Measurements from ENCODE around the gene ZNF414.

The ZNF414 gene

DNA sequence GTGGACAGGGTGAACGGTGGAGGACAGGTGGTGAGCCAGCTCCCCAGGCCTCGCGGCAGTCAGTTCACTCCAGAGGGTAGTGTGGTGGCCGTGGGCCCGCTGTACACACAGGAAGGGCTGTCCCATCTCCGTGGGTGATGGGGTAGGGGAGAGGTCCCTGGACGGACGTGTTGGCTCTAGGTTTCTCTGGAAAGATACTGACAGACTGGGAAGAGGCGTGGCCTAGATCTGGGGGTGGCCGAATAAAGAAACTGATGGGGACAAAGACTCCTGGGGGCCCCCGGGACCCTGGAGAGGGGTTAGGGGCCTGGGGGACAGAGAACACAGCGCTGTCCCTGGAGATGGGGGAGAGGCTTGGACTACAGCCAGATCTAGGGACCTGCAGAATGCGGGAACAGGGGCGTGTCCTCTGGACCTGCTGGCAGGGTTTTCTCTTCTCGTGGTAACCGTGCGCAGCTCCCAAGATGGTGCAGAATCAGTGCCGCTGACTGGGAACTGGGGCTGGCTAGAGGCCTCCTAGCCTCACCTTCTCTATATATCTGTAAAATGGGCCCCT is 7.5 kb downstream of the ZNF414 start:
- peak overlapping the region; percentile 87 for H2AFZ ChIP-seq (ENCODE audit: low read length)
- H3K27me3 ChIP-seq (replicated peaks; ENCODE audit: insufficient read depth, low read length): peaks cover 16% of the 10 kb centered on the region
- peak overlapping the region; percentile 97 for H3K4me2 ChIP-seq (ENCODE audit: low read depth, low read length)
- H3K79me2 ChIP-seq (ENCODE audit: low read length): no peaks in the 10 kb centered on the region
- no peak for DNase-seq
- H3K9me2 ChIP-seq (replicated peaks; ENCODE audit: insufficient read depth, low read length): no peaks in the 10 kb centered on the region
- no peak for TF ChIP-seq EZH2phosphoT487 (IDR thresholded peaks at IDR 0.05; ENCODE audit: low read length)
- TF ChIP-seq, protein P1, sequence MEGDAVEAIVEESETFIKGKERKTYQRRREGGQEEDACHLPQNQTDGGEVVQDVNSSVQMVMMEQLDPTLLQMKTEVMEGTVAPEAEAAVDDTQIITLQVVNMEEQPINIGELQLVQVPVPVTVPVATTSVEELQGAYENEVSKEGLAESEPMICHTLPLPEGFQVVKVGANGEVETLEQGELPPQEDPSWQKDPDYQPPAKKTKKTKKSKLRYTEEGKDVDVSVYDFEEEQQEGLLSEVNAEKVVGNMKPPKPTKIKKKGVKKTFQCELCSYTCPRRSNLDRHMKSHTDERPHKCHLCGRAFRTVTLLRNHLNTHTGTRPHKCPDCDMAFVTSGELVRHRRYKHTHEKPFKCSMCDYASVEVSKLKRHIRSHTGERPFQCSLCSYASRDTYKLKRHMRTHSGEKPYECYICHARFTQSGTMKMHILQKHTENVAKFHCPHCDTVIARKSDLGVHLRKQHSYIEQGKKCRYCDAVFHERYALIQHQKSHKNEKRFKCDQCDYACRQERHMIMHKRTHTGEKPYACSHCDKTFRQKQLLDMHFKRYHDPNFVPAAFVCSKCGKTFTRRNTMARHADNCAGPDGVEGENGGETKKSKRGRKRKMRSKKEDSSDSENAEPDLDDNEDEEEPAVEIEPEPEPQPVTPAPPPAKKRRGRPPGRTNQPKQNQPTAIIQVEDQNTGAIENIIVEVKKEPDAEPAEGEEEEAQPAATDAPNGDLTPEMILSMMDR (IDR thresholded peaks at IDR 0.05; ENCODE audit: low read length): peak; percentile 14; the same call in 1 of the 2 replicates
- H3K36me3 ChIP-seq (replicated peaks; ENCODE audit: insufficient read depth, low read length): no peaks in the 10 kb centered on the region
- no peaks in the 10 kb centered on the region for H3K4me1 ChIP-seq (ENCODE audit: low read length)
- H3K27ac ChIP-seq (ENCODE audit: low read length): no peak overlapping the region
- H4K20me1 ChIP-seq (ENCODE audit: insufficient read depth, low read length): no peaks in the 10 kb centered on the region
- no peaks in the 10 kb centered on the region for H3F3A ChIP-seq (ENCODE audit: insufficient read depth, low read length)
- peak overlapping the region; percentile 33; the same call in 1 of the 2 replicates for H3K9ac ChIP-seq (ENCODE audit: low read length)
- H3K9me3 ChIP-seq (replicated peaks; ENCODE audit: insufficient read depth, low read length): no peaks in the 10 kb centered on the region
- peak overlapping the region; percentile 69 for H3K4me3 ChIP-seq (ENCODE audit: low read length)

DNA sequence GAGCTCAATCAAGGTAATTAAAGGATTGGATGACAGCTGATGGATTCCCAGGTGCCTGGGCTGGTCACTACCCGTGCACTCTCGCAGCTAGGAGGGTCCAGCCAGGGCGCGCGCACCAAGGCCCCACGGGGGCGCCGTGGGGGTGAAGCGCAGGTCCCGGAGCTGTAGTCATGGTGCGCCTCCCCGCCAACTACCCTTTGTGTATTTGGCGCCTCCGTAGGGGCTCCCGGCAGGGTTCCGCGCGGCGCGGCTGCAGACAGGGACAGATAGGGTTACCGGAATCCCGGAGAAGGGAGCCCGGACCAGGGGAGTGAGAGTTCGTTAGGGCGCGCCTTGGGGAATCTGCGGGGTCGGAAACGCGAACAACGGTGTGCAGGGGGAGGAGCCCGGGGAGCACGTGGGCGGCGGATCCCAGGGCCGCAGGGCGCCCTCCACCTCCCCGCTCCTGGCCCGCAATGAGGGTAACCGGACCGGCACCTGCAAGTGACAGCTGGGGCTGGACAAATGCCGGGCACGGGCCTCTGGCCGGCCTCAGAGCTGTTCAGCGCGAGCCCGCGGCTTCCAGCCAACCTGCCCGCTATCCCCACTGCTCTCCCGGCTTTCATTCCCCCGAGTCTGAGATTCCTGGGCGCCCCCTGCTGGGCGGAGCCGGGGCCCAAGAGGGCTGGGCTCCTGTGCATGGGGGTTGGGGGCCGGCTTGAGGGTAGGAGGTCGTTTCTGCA is 8.1 kb downstream of the ZNF414 start:
- Histone ChIP-seq H3K4me2 (ENCODE audit: low read depth, low read length) (peak overlapping the region; percentile 97), H2AFZ (ENCODE audit: low read length) (peak overlapping the region; percentile 87), H3K9me3 (replicated peaks; ENCODE audit: insufficient read depth, low read length) (no peaks in the 10 kb centered on the region), H3F3A (ENCODE audit: insufficient read depth, low read length) (no peaks in the 10 kb centered on the region), H3K27ac (ENCODE audit: low read length) (no peak overlapping the region), H3K4me3 (ENCODE audit: low read length) (peak overlapping the region; percentile 69), H3K9me2 (replicated peaks; ENCODE audit: insufficient read depth, low read length) (no peaks in the 10 kb centered on the region), H4K20me1 (ENCODE audit: insufficient read depth, low read length) (no peaks in the 10 kb centered on the region), H3K27me3 (replicated peaks; ENCODE audit: insufficient read depth, low read length) (peaks cover 21% of the 10 kb centered on the region), H3K9ac (ENCODE audit: low read length) (peak overlapping the region; percentile 33; the same call in 1 of the 2 replicates), H3K79me2 (ENCODE audit: low read length) (no peaks in the 10 kb centered on the region), H3K36me3 (replicated peaks; ENCODE audit: insufficient read depth, low read length) (no peaks in the 10 kb centered on the region), H3K4me1 (ENCODE audit: low read length) (no peaks in the 10 kb centered on the region)
- peak; percentile 55 for DNase-seq
- TF ChIP-seq, protein P1 (IDR thresholded peaks at IDR 0.05; ENCODE audit: low read length): peak; percentile 81
- TF ChIP-seq EZH2phosphoT487 (IDR thresholded peaks at IDR 0.05; ENCODE audit: low read length): no peak

DNA sequence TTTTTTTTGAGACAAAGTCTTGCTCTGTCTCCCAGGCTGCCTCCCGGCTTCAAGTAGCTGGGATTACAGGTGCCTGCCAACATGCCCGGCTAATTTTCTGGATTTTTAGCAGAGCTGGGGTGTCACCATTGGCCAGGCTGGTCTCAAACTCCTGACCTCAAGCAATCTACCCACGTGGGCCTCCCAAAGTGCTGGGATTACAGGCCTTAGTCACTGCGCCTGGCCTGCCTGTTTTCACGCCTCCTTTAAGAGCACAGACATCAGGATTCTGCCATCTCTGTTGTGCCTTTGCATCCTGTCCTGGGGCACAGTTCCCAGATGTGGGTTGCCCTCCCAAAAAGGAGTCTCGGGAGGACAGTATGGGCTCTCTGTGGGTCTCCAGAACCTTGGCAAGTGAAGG is 9.0 kb downstream of the ZNF414 start:
- H3K27me3 ChIP-seq (replicated peaks; ENCODE audit: insufficient read depth, low read length): peaks cover 30% of the 10 kb centered on the region
- no peak overlapping the region for H3K27ac ChIP-seq (ENCODE audit: low read length)
- H3K36me3 ChIP-seq (replicated peaks; ENCODE audit: insufficient read depth, low read length): no peaks in the 10 kb centered on the region
- no peak overlapping the region for H3K4me3 ChIP-seq (ENCODE audit: low read length)
- no peak overlapping the region for H3K4me2 ChIP-seq (ENCODE audit: low read depth, low read length)
- no peak overlapping the region for H3K9ac ChIP-seq (ENCODE audit: low read length)
- no peaks in the 10 kb centered on the region for H3K9me2 ChIP-seq (replicated peaks; ENCODE audit: insufficient read depth, low read length)
- no peaks in the 10 kb centered on the region for H3K79me2 ChIP-seq (ENCODE audit: low read length)
- H3K9me3 ChIP-seq (replicated peaks; ENCODE audit: insufficient read depth, low read length): no peaks in the 10 kb centered on the region
- no peaks in the 10 kb centered on the region for H3F3A ChIP-seq (ENCODE audit: insufficient read depth, low read length)
- H3K4me1 ChIP-seq (ENCODE audit: low read length): no peaks in the 10 kb centered on the region
- H4K20me1 ChIP-seq (ENCODE audit: insufficient read depth, low read length): no peaks in the 10 kb centered on the region
- TF ChIP-seq EZH2phosphoT487 (IDR thresholded peaks at IDR 0.05; ENCODE audit: low read length): no peak
- TF ChIP-seq EZH2 (optimal IDR thresholded peaks at IDR 0.05; ENCODE audit: low read depth, low read length): no peak
- TF ChIP-seq, protein P1 (IDR thresholded peaks at IDR 0.05; ENCODE audit: low read length): no peak
- no peak for DNase-seq
- H2AFZ ChIP-seq (ENCODE audit: low read length): no peak overlapping the region

Data from MM.1S (cell line).